HCT116 (cell line): ENCODE results near the gene APP. TPM values are rescaled to one million over a fixed set of nuclear protein-coding genes. Genes with fewer than 3 reads are reported as not detected.

Experiments used
- ATAC-seq: fragments of 200-7000 bp; cut with Tn5 transposase; 2 replicates; pipeline ENCODE4 v1.9.1; 2020; ENCODE audit warnings: mild to moderate bottlenecking, moderate library complexity
- BruUV-seq: library from RNA; stranded (reverse); fragments of 400-500 nt; replicated peaks from 2 replicates; lab custom pipeline; 2021; lab: Mats Ljungman, UMichigan
- CTCF ChIA-PET: fragments of 300-600 bp; sonication (Branson Sonifier 250); formaldehyde crosslinking; loops from one replicate; lab custom pipeline; 2021; ENCODE audit warnings: antibody characterized with exemption; lab: Charles Lee
- POLR2A ChIA-PET: fragments of 300-600, 350-600 bp; sonication (Branson Sonifier 250); formaldehyde crosslinking; loops from one replicate; lab custom pipeline; 2021; ENCODE audit warnings: antibody characterized with exemption; lab: Charles Lee
- RAD21 ChIA-PET, 2 experiments: fragments of 300-600 bp; sonication (Branson Sonifier 250); formaldehyde crosslinking; loops; one replicate each; lab custom pipeline; 2023; ENCODE audit warnings: low total read pairs in 2 of 2; ENCODE audit not compliant: uncharacterized antibody in 2 of 2, unreplicated experiment in 2 of 2, low non-redundant PET in 1 of 2; lab: Charles Lee
- DNase-seq: peaks from one replicate; pipeline ENCODE4 v3.0.0-alpha.2; 2010; ENCODE audit warnings: low read depth, low spot score
- H2AFZ ChIP-seq: fragments of 200-600 bp; shearing (Covaris generic), sonication (generic); 2 replicates; pipeline ENCODE4 v1.6.1; 2017; ENCODE audit warnings: low read depth, mixed run types, mixed read lengths, antibody characterized with exemption, low read length; ENCODE audit not compliant: poor library complexity, severe bottlenecking
- H3K27ac ChIP-seq: 2 replicates; pipeline ENCODE4 v1.5.1; 2012; ENCODE audit warnings: low read depth, low read length
- H3K27me3 ChIP-seq: fragments of 200-600 bp; sonication (generic); 2 replicates; pipeline ENCODE4 v1.6.1; 2016; ENCODE audit warnings: mixed run types, low read length, mixed read lengths; ENCODE audit not compliant: insufficient read depth
- H3K36me3 ChIP-seq, 2 experiments: fragments of 200-500 bp in 1 of 2; fragments of 200-600 bp in 1 of 2; sonication (Bioruptor generic) in 1 of 2; sonication (generic) in 1 of 2; 2 replicates each; pipeline versions ENCODE4 v1.5.1 to v1.6.1; 2014 to 2016; ENCODE audit warnings: low read length in 2 of 2, inconsistent platforms in 1 of 2, mixed read lengths in 1 of 2, mixed run types in 1 of 2; ENCODE audit not compliant: insufficient read depth in 2 of 2, control insufficient read depth in 1 of 2
- H3K4me1 ChIP-seq, 2 experiments: fragments of 200-600 bp in 1 of 2; sonication (generic) in 1 of 2; 2 replicates each; pipeline versions ENCODE4 v1.5.1 to v1.6.1; 2012 to 2017; ENCODE audit warnings: low read length in 2 of 2, inconsistent platforms in 1 of 2, mild to moderate bottlenecking in 1 of 2, mixed read lengths in 1 of 2, mixed run types in 1 of 2, moderate library complexity in 1 of 2; ENCODE audit not compliant: insufficient read depth in 2 of 2, control insufficient read depth in 1 of 2
- H3K4me2 ChIP-seq: fragments of 200-600 bp; sonication (generic); 2 replicates; pipeline ENCODE4 v1.6.1; 2017; ENCODE audit warnings: mixed run types, low read length, mixed read lengths
- H3K4me3 ChIP-seq, 2 experiments: fragments of 200-600 bp in 1 of 2; sonication (generic) in 1 of 2; replicated peaks in 1 of 2; 2 replicates each; pipeline ENCODE4 v1.5.1; 2011 to 2016; ENCODE audit warnings: low read length in 2 of 2, control low read depth in 1 of 2, low read depth in 1 of 2, mild to moderate bottlenecking in 1 of 2, mixed read lengths in 1 of 2, mixed run types in 1 of 2
- H3K79me2 ChIP-seq: fragments of 200-600 bp; sonication (generic); 2 replicates; pipeline ENCODE4 v1.6.1; 2017; ENCODE audit warnings: mild to moderate bottlenecking, mixed run types, low read length, moderate library complexity, mixed read lengths; ENCODE audit not compliant: insufficient read depth
- H3K9ac ChIP-seq: fragments of 200-600 bp; sonication (generic); 2 replicates; pipeline ENCODE4 v1.6.1; 2016; ENCODE audit warnings: low read length, mixed read lengths
- H3K9me2 ChIP-seq: fragments of 200-600 bp; sonication (generic), shearing (Covaris generic); 2 replicates; pipeline ENCODE4 v1.6.1; 2017; ENCODE audit warnings: mixed run types, mild to moderate bottlenecking, moderate library complexity; ENCODE audit not compliant: insufficient read depth
- H3K9me3 ChIP-seq, 2 experiments: fragments of 200-500 bp in 1 of 2; fragments of 200-600 bp in 1 of 2; sonication (Bioruptor generic) in 1 of 2; sonication (generic) in 1 of 2; 2 replicates each; pipeline ENCODE4 v1.6.1; 2014 to 2017; ENCODE audit warnings: low read length in 2 of 2, mixed read lengths in 2 of 2, inconsistent platforms in 1 of 2, low read depth in 1 of 2, mild to moderate bottlenecking in 1 of 2, mixed run types in 1 of 2, moderate library complexity in 1 of 2; ENCODE audit not compliant: control insufficient read depth in 1 of 2, insufficient read depth in 1 of 2
- H4K20me1 ChIP-seq: fragments of 200-600 bp; sonication (generic), shearing (Covaris generic); 2 replicates; pipeline ENCODE4 v1.6.1; 2017; ENCODE audit warnings: mixed run types, mild to moderate bottlenecking, moderate library complexity; ENCODE audit not compliant: insufficient read depth
- ATF3 ChIP-seq: IDR thresholded peaks from 2 replicates; pipeline ENCODE4 v1.6.1; 2012
- CEBPB ChIP-seq: IDR thresholded peaks from 2 replicates; pipeline ENCODE4 v1.6.1; 2012; ENCODE audit warnings: low read depth
- EZH2 ChIP-seq: fragments of 200-600 bp; sonication (generic); IDR thresholded peaks from 2 replicates; pipeline ENCODE4 v1.6.1; 2017; ENCODE audit warnings: antibody characterized with exemption, mixed run types
- FOSL1 ChIP-seq: IDR thresholded peaks from 2 replicates; pipeline ENCODE4 v1.6.1; 2012; ENCODE audit warnings: low read depth
- JUND ChIP-seq: IDR thresholded peaks from 2 replicates; pipeline ENCODE4 v1.6.1; 2012
- POLR2A ChIP-seq: IDR thresholded peaks from 2 replicates; pipeline ENCODE4 v1.7.0; 2011; ENCODE audit warnings: borderline replicate concordance; ENCODE audit not compliant: insufficient read depth, insufficient read length; ENCODE audit errors: extremely low read depth
- RAD21 ChIP-seq: IDR thresholded peaks from 2 replicates; pipeline ENCODE4 v1.6.1; 2012; ENCODE audit warnings: low read depth, mild to moderate bottlenecking
- SIN3A ChIP-seq: IDR thresholded peaks from 2 replicates; pipeline ENCODE4 v1.6.1; 2012; ENCODE audit warnings: low read depth
- TCF7L2 ChIP-seq: IDR thresholded peaks from 2 replicates; pipeline ENCODE4 v1.7.0; 2011; ENCODE audit warnings: borderline replicate concordance, inconsistent platforms; ENCODE audit not compliant: insufficient read depth, insufficient read length; ENCODE audit errors: extremely low read depth
- YY1 ChIP-seq: IDR thresholded peaks from 2 replicates; pipeline ENCODE4 v1.6.1; 2011; ENCODE audit warnings: low read length, low read depth, moderate library complexity, mild to moderate bottlenecking; ENCODE audit not compliant: insufficient replicate concordance; ENCODE audit errors: extremely low read depth
- ZFX ChIP-seq: fragments of 450-650 bp; IDR thresholded peaks from 2 replicates; pipeline ENCODE4 v1.6.1; 2017
- intact Hi-C: fragments of 100-400 bp; cut with micrococcal nuclease; formaldehyde crosslinking; loops from 2 replicates; pipeline ENCODE4 v1.10.0; 2022
- total RNA-seq: library from RNA; stranded (reverse); gene quantifications from one replicate; pipeline ENCODE4 v1.2.1, GENCODE V29; 2021; ENCODE audit not compliant: unreplicated experiment
- TF ChIP-seq, protein P1 (sequence below): IDR thresholded peaks from 2 replicates; pipeline ENCODE4 v1.6.1; 2011; ENCODE audit warnings: mild to moderate bottlenecking, low read length, moderate library complexity; ENCODE audit not compliant: insufficient replicate concordance; ENCODE audit errors: extremely low read depth
- TF ChIP-seq, protein P2 (sequence below): IDR thresholded peaks from 2 replicates; pipeline ENCODE4 v1.6.1; 2012; ENCODE audit warnings: low read depth
- TF ChIP-seq, protein P3 (sequence below): IDR thresholded peaks from 2 replicates; pipeline ENCODE4 v1.6.1; 2012

Gene APP
- total RNA-seq, 1 experiment from 2014 or later: 267 TPM

DNA sequence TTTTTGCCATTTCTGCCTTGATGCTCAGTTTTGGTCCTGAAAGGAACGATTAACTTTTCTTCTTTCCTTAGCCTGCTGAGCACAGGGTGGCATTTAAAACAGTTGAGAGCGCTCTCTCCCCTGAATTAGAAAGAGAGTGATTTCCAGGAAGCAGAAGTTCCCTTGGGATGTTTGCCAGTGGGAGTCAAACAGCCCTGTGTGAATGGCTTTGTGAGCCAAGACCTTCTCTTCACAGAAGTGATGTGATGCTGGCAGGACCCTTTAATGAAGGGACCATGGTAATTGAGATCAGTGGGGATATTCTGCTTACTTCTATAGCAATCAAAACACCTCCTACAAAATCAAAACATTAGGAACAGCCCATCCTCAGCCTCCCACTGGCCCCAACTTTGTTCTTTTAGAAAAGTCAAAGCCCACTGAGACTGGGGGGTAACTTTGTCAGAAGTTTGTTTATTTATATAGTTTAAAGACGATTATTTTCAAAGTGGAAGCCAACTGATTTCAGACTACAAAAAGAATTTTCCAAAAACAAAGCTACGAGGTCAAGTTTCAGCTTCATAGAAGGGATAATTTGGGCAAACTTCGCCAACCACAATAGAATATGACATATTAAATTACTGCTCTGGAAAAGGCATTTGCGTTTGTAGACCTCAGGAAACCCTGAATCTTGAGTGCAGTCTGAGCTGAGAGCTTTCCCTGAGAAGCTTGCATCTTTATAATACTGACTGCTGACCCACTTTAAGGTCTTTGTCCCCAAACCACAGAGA, 313.1 kb downstream of the APP start:
- RAD21 ChIA-PET: no interaction called here
- Histone ChIP-seq H3K9me2 (no peaks in the 10 kb centered on the region), H4K20me1 (no peaks in the 10 kb centered on the region), H3K79me2 (no peaks in the 10 kb centered on the region), H3K9me3 (no peaks in the 10 kb centered on the region), H3K4me1 (no peaks in the 10 kb centered on the region), H3K4me3 (no peak overlapping the region), H3K9ac (no peak overlapping the region), H3K4me2 (no peak overlapping the region), H3K27ac (no peak overlapping the region), H3K27me3 (peaks cover 12% of the 10 kb centered on the region; the same call in 1 of the 2 replicates)
- POLR2A ChIA-PET: no interaction called here
- CTCF ChIA-PET: no interaction called here
- intact Hi-C loops: no loop called here
- TF ChIP-seq TCF7L2 (no peak), RAD21 (no peak), JUND (no peak), YY1 (no peak), CEBPB (no peak), ZFX (no peak), SIN3A (no peak), FOSL1 (no peak), ATF3 (no peak), EZH2 (no peak), POLR2A (no peak)
- TF ChIP-seq, protein P1, sequence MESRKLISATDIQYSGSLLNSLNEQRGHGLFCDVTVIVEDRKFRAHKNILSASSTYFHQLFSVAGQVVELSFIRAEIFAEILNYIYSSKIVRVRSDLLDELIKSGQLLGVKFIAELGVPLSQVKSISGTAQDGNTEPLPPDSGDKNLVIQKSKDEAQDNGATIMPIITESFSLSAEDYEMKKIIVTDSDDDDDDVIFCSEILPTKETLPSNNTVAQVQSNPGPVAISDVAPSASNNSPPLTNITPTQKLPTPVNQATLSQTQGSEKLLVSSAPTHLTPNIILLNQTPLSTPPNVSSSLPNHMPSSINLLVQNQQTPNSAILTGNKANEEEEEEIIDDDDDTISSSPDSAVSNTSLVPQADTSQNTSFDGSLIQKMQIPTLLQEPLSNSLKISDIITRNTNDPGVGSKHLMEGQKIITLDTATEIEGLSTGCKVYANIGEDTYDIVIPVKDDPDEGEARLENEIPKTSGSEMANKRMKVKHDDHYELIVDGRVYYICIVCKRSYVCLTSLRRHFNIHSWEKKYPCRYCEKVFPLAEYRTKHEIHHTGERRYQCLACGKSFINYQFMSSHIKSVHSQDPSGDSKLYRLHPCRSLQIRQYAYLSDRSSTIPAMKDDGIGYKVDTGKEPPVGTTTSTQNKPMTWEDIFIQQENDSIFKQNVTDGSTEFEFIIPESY: no peak
- TF ChIP-seq, protein P2, sequence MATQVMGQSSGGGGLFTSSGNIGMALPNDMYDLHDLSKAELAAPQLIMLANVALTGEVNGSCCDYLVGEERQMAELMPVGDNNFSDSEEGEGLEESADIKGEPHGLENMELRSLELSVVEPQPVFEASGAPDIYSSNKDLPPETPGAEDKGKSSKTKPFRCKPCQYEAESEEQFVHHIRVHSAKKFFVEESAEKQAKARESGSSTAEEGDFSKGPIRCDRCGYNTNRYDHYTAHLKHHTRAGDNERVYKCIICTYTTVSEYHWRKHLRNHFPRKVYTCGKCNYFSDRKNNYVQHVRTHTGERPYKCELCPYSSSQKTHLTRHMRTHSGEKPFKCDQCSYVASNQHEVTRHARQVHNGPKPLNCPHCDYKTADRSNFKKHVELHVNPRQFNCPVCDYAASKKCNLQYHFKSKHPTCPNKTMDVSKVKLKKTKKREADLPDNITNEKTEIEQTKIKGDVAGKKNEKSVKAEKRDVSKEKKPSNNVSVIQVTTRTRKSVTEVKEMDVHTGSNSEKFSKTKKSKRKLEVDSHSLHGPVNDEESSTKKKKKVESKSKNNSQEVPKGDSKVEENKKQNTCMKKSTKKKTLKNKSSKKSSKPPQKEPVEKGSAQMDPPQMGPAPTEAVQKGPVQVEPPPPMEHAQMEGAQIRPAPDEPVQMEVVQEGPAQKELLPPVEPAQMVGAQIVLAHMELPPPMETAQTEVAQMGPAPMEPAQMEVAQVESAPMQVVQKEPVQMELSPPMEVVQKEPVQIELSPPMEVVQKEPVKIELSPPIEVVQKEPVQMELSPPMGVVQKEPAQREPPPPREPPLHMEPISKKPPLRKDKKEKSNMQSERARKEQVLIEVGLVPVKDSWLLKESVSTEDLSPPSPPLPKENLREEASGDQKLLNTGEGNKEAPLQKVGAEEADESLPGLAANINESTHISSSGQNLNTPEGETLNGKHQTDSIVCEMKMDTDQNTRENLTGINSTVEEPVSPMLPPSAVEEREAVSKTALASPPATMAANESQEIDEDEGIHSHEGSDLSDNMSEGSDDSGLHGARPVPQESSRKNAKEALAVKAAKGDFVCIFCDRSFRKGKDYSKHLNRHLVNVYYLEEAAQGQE: no peak
- TF ChIP-seq, protein P3, sequence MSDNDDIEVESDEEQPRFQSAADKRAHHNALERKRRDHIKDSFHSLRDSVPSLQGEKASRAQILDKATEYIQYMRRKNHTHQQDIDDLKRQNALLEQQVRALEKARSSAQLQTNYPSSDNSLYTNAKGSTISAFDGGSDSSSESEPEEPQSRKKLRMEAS: no peak
- TF ChIP-seq, all 23 proteins: peak for 0
- H3K36me3 ChIP-seq: no peaks in the 10 kb centered on the region
- H2AFZ ChIP-seq: no peak overlapping the region
- DNase-seq (no peak), ATAC-seq (no peak)
- no TSS peak for BruUV-seq
